Camera-type eye (tissue), 1 donor: ENCODE data around the gene CFHR4. TPM values are rescaled to one million over a fixed set of nuclear protein-coding genes. Genes with fewer than 3 reads are reported as not detected.

Experiments used
- total RNA-seq: library from RNA; depleted of rRNA; stranded (reverse); fragments of >200 nt; gene quantifications from one replicate; pipeline ENCODE4 v1.2.3, GENCODE V29; 2014

CFHR4 gene
- total RNA-seq, result not detected

GRCh38 chr1:196887515-196888239 is at the start of gene CFHR4:
CFHR4 (plus strand) TSS chr1:196888052; CDS start chr1:196888151, 99 bp downstream.

GRCh38 chr1:196943568-196943967 is 55.7 kb downstream of the CFHR4 start, which contains the start of gene CFHR2:
CFHR2 (plus strand) TSS chr1:196943738; CDS start chr1:196943881, 143 bp downstream.

Other genes with a start within 250 kb of the CFHR4 start
- 98.1 TPM for gene CFH, start 236.0 kb upstream of the CFHR4 start, total RNA-seq
- gene CFHR3, start 113.2 kb upstream of the CFHR4 start, total RNA-seq, result 0.22 TPM
- not detected for gene CFHR1, start 68.3 kb upstream of the CFHR4 start, total RNA-seq
- not detected for gene CFHR2, start 55.7 kb downstream of the CFHR4 start, total RNA-seq
- gene CFHR5, start 89.5 kb downstream of the CFHR4 start, total RNA-seq, result not detected
- gene F13B, start 179.2 kb downstream of the CFHR4 start, total RNA-seq, result not detected